Measurements from ENCODE around the gene NRXN2.

NRXN2 gene

DNA sequence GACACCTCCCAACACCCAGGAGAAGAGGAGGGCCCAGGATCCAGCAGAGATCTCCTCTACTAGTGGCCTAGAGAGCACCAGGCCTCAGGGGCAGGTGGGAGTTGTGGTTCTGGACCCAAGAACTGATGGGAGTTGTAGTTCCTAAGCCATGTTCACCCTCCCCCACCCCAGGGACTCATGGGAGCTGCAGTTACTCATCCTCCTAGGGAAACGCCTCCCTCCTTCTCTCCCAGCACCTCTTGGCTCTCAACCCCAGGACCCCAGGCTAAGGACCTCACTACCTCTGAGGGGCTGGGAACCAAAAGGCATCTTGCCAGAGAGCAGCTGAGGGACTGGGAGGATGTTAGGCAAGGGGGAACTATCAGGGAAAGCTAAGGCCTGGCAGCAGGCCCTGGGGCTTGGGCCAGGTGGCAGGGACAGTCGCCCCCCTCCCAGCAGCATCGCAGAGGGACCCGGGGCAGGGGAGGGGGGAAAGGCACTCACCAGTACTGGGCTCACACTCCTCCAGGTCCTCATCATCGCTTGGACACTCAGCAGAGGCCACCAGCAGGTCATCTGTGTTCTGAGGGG is 103.1 kb downstream of the NRXN2 start:
- peaks cover 21% of the 10 kb centered on the region for H3K27me3 ChIP-seq (replicated peaks; ENCODE audit: insufficient read depth, low read length)
- no peak overlapping the region for H2AFZ ChIP-seq (ENCODE audit: low read length)
- no peaks in the 10 kb centered on the region for H4K20me1 ChIP-seq (ENCODE audit: insufficient read depth, low read length)
- no peaks in the 10 kb centered on the region for H3K79me2 ChIP-seq (ENCODE audit: low read length)
- H3K36me3 ChIP-seq (replicated peaks; ENCODE audit: insufficient read depth, low read length) = no peaks in the 10 kb centered on the region
- H3K4me1 ChIP-seq (ENCODE audit: low read length) = no peaks in the 10 kb centered on the region
- no peak overlapping the region for H3K4me2 ChIP-seq (ENCODE audit: low read depth, low read length)
- no peak overlapping the region for H3K4me3 ChIP-seq (ENCODE audit: low read length)
- no peaks in the 10 kb centered on the region for H3K9me3 ChIP-seq (replicated peaks; ENCODE audit: insufficient read depth, low read length)
- DNase-seq = no peak
- H3F3A ChIP-seq (ENCODE audit: insufficient read depth, low read length) = no peaks in the 10 kb centered on the region
- H3K27ac ChIP-seq (ENCODE audit: low read length) = no peak overlapping the region
- no peak for TF ChIP-seq EZH2 (optimal IDR thresholded peaks at IDR 0.05; ENCODE audit: low read depth, low read length)
- TF ChIP-seq EZH2phosphoT487 (IDR thresholded peaks at IDR 0.05; ENCODE audit: low read length) = no peak
- TF ChIP-seq, protein P1, sequence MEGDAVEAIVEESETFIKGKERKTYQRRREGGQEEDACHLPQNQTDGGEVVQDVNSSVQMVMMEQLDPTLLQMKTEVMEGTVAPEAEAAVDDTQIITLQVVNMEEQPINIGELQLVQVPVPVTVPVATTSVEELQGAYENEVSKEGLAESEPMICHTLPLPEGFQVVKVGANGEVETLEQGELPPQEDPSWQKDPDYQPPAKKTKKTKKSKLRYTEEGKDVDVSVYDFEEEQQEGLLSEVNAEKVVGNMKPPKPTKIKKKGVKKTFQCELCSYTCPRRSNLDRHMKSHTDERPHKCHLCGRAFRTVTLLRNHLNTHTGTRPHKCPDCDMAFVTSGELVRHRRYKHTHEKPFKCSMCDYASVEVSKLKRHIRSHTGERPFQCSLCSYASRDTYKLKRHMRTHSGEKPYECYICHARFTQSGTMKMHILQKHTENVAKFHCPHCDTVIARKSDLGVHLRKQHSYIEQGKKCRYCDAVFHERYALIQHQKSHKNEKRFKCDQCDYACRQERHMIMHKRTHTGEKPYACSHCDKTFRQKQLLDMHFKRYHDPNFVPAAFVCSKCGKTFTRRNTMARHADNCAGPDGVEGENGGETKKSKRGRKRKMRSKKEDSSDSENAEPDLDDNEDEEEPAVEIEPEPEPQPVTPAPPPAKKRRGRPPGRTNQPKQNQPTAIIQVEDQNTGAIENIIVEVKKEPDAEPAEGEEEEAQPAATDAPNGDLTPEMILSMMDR (IDR thresholded peaks at IDR 0.05; ENCODE audit: low read length) = no peak
- H3K9me2 ChIP-seq (replicated peaks; ENCODE audit: insufficient read depth, low read length) = no peaks in the 10 kb centered on the region
- no peak overlapping the region for H3K9ac ChIP-seq (ENCODE audit: low read length)

DNA sequence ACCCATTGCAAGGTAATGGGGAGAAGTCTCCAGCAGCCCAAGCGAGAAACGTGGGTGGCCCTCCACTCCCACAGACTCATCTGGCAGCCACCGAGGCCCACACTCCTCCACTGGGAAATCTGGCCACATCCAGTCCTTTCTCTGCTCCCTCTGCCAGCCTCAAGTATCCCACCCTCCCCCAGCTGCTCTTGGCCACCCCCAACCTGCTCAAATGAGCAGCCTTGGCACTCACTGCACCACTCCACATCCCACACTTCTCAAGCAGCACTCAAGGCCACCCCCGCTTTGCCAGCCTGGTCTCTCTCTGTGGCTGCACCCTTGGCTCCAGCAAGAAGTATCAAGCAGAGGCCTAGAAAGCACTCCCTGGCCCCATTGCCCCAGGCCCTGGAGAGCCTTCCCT is 103.8 kb downstream of the NRXN2 start:
- H3K4me1 ChIP-seq (ENCODE audit: low read length) = no peaks in the 10 kb centered on the region
- H3K4me3 ChIP-seq (ENCODE audit: low read length) = no peak overlapping the region
- no peaks in the 10 kb centered on the region for H3K36me3 ChIP-seq (replicated peaks; ENCODE audit: insufficient read depth, low read length)
- H2AFZ ChIP-seq (ENCODE audit: low read length) = no peak overlapping the region
- H3K27ac ChIP-seq (ENCODE audit: low read length) = no peak overlapping the region
- H3K9me2 ChIP-seq (replicated peaks; ENCODE audit: insufficient read depth, low read length) = no peaks in the 10 kb centered on the region
- H3F3A ChIP-seq (ENCODE audit: insufficient read depth, low read length) = no peaks in the 10 kb centered on the region
- DNase-seq = no peak
- TF ChIP-seq EZH2 (optimal IDR thresholded peaks at IDR 0.05; ENCODE audit: low read depth, low read length) (no peak), EZH2phosphoT487 (IDR thresholded peaks at IDR 0.05; ENCODE audit: low read length) (no peak)
- TF ChIP-seq, protein P1 (IDR thresholded peaks at IDR 0.05; ENCODE audit: low read length) = no peak
- H4K20me1 ChIP-seq (ENCODE audit: insufficient read depth, low read length) = no peaks in the 10 kb centered on the region
- H3K27me3 ChIP-seq (replicated peaks; ENCODE audit: insufficient read depth, low read length) = peaks cover 14% of the 10 kb centered on the region
- no peak overlapping the region for H3K4me2 ChIP-seq (ENCODE audit: low read depth, low read length)
- H3K9me3 ChIP-seq (replicated peaks; ENCODE audit: insufficient read depth, low read length) = no peaks in the 10 kb centered on the region
- no peak overlapping the region for H3K9ac ChIP-seq (ENCODE audit: low read length)
- H3K79me2 ChIP-seq (ENCODE audit: low read length) = no peaks in the 10 kb centered on the region

DNA sequence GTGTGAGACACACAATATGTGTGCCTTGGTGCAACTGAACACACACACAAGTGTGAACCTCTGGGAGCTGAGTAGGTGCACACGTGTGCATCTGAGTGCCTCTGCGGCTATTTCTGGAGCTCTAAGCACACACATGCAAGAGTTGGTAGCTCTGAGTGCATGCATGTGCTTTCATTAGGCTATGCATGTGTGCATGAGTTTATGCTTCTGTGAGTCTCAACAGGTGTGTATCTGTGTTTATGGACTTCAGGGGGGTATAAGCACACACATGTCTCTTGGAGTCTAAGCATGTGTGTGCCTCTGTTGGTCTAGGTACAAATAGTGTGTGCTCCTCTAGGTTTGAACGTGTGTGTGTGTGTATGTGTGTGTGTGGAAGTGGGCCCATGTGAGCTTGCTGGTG is 106.2 kb downstream of the NRXN2 start:
- Histone ChIP-seq H3K4me1 (ENCODE audit: low read length) (no peaks in the 10 kb centered on the region), H3K4me2 (ENCODE audit: low read depth, low read length) (no peak overlapping the region), H3K36me3 (replicated peaks; ENCODE audit: insufficient read depth, low read length) (no peaks in the 10 kb centered on the region), H4K20me1 (ENCODE audit: insufficient read depth, low read length) (no peaks in the 10 kb centered on the region), H3K79me2 (ENCODE audit: low read length) (no peaks in the 10 kb centered on the region), H3K4me3 (ENCODE audit: low read length) (no peak overlapping the region), H3K9me2 (replicated peaks; ENCODE audit: insufficient read depth, low read length) (no peaks in the 10 kb centered on the region), H3K27ac (ENCODE audit: low read length) (no peak overlapping the region), H3K9ac (ENCODE audit: low read length) (no peak overlapping the region), H3F3A (ENCODE audit: insufficient read depth, low read length) (no peaks in the 10 kb centered on the region), H3K27me3 (replicated peaks; ENCODE audit: insufficient read depth, low read length) (peaks cover 18% of the 10 kb centered on the region), H2AFZ (ENCODE audit: low read length) (no peak overlapping the region), H3K9me3 (replicated peaks; ENCODE audit: insufficient read depth, low read length) (no peaks in the 10 kb centered on the region)
- TF ChIP-seq EZH2phosphoT487 (IDR thresholded peaks at IDR 0.05; ENCODE audit: low read length) (no peak), EZH2 (optimal IDR thresholded peaks at IDR 0.05; ENCODE audit: low read depth, low read length) (no peak)
- TF ChIP-seq, protein P1 (IDR thresholded peaks at IDR 0.05; ENCODE audit: low read length) = no peak
- DNase-seq = no peak

Data from MM.1S (cell line).